Muscle of back (tissue), 11 donors: ENCODE measurements around the gene SLC16A3. TPM values are rescaled to one million over a fixed set of nuclear protein-coding genes. Genes with fewer than 3 reads are reported as not detected.

Experiments used
- DNase-seq, 3 donors: peaks; one replicate each; pipeline versions ENCODE4 v3.0.0 to v3.0.0-alpha.2; 2013
- polyA plus RNA-seq, 10 donors: library from polyadenylated mRNA; unstranded; fragments of 120-200 nt; gene quantifications; one replicate each; pipeline ENCODE4 v1.2.1, GENCODE V29; 2013; ENCODE audit not compliant: insufficient read length in 10 of 10

The SLC16A3 gene
- polyA plus RNA-seq, 10 donors, result 20.2 to 39.1 (median 23.3) TPM

GRCh38 chr17:82262344-82262743 is 33.5 kb downstream of the SLC16A3 start:
- DNase-seq, result no peak

DNA sequence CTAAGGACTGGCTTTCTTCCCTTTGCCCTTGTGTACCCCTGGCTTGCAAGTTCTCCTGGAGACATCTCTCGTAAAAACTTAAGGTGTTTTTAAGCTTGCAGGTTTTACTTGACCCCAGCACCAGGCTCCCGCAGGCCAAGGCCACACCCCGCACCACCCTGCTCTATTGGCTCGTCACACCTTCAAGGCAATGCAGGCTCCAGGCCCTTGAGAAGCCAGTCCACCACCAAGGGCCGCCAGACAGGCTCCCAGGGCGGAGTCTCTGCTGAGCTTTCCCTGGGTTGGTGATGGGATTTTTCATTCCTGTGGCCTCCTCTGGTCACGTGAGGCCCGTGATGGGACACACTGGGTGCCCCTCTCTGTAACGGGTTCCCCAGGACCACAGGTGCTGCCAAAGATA is 34.8 kb downstream of the SLC16A3 start:
- no peak for DNase-seq

- DNase-seq, result no peak
Observed at GRCh38 chr17:82266142-82266541, 37.3 kb downstream of the SLC16A3 start.

GRCh38 chr17:82267575-82268379 is 38.9 kb downstream of the SLC16A3 start:
- peak; percentile 79 to 84 (median 83) for DNase-seq

DNA sequence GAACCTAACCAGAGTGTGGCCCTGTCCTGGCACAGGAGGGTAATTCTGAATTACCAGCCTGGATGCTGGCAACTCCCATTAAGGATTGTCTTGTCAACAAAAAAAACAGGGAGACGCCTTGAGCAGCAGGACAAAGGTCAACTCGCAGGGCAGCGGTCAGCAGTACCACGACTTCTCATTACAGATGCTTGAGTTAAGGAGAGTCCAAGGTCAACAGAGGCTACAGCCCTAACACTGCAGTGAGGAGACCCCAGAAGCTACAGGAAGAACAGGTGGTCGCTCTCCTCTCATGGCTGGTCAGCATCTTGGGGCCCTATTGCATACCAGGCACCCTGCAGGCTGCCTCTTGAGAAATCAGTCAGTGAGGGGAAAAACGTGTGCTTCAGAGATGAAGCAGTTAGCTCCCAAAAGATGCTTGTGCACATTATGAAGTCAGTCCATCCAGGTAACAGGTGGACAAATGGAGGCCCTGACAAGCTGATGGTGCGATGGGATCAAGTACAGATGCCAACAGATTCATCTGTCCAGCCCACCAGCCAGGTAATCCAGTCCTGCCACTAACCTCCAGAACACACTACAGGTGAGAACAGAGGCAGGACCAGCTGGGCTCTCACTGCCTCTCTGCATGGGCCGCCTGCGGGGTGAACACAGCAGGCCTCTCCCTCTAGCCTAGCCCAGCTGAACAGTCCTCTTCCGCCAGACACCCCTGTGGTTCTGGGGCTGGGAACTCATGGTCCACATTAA is 40.5 kb downstream of the SLC16A3 start:
- no peak for DNase-seq

GRCh38 chr17:82269882-82270500 is 41.1 kb downstream of the SLC16A3 start:
- no peak for DNase-seq

DNA sequence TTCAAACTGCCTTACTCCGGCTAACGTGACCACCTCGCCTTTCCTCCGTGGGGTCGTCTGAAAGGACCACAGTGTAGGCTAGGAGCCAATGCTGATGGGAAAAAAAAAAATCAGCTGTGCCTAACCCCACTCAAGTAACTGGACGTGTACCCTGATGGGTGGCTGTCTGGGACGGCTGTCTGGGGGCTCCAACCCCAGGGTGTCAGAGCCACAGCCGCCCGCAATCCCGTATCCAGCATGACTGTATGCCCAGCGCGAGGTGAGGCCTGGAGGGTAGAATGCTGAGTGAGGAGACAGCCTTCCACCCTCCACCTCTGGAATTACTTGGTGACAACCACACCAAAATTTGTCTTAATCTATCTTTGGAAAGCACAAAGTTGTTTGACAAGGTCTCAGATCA is 41.8 kb downstream of the SLC16A3 start:
- DNase-seq, result no peak

- DNase-seq, result no peak
Observed at GRCh38 chr17:82271401-82271800, 42.6 kb downstream of the SLC16A3 start.

DNA sequence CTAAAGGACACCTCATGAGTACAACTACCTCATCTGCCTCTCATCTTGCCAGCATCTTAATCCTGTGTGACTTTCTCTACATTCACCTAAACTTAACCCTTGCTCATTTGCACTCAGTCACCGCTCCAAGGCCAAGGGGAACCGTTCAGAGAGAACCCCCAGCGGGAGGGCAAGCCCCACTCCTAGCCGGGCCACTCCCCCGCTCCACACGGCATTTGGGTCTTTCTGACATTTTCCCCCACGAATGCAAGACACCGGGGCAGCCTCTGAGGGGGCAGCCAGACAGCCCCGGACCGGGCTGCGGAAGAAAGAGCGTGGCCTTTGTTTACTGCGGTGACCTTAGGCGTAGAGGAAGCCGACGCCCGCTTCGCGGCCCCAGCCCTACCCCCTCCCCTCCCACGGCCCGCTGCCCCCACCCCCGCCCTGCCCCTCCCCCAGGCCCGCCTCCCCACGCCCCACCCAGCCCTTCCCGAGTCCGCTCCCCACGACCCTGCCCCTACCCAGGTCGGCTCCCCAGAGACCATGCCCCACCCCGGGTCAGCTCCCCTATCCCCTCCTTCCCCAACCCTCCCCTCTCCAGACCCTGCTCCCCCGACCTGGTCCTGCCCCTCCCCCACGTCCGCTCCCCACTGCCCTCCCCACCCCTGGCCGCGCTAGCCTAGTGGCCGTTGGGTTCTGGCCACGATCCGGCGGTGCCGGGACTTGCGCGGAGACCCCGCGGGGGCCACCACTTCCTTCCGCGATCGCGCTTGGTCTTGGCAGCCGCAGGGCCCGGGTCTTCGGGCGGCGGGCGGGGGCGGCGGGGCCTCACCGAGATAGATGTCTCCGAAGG is 43.9 kb downstream of the SLC16A3 start:
- peak in 1 of 3 donors; percentile 53 for DNase-seq

DNA sequence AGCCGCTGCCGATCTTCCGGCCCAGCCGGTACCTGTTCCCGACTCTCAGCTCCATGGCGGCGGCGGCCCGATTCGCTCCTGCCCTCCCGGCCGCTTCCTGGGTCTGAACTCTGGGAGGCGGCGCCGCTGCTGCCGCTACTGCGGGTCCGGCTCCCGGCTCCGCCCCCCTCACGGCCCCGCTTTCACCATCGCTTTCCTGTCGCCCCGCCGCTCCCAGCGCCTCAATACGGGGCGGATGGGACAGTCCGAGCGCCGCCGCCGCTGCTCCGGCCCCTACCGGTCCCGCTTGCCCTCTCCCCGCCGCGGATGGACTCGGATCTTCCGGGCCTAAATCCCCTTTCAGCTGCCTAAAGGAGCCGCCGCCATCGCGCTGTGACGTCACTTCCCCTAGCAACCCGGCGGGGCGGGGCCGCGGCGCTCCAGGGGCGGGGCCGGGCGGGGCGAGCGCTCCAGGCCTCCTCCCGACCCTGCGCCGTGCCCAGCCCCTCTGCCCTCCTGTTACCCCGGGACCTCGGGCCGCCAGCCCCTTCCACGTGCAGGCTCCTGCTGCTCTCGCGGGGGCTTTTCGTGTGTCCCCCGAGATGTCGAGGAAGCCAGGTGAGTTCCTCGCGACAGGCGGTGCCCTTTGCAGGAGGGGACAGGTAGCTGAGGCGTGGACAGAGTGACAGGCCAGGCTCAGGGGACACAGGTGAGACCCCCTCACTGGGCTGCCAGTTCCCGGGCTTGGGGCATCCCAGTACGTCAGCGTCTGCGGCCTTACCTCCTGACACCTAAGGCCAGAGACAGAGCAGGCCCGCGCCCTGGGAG is 44.7 kb downstream of the SLC16A3 start, which contains the start of gene CSNK1D:
TSS of gene CSNK1D (minus strand) at position 374 of the 807 bp plus-strand sequence. CDS start at position 55, 319 bp downstream.
- DNase-seq, result peak; percentile 87 to 99 (median 94)

DNA sequence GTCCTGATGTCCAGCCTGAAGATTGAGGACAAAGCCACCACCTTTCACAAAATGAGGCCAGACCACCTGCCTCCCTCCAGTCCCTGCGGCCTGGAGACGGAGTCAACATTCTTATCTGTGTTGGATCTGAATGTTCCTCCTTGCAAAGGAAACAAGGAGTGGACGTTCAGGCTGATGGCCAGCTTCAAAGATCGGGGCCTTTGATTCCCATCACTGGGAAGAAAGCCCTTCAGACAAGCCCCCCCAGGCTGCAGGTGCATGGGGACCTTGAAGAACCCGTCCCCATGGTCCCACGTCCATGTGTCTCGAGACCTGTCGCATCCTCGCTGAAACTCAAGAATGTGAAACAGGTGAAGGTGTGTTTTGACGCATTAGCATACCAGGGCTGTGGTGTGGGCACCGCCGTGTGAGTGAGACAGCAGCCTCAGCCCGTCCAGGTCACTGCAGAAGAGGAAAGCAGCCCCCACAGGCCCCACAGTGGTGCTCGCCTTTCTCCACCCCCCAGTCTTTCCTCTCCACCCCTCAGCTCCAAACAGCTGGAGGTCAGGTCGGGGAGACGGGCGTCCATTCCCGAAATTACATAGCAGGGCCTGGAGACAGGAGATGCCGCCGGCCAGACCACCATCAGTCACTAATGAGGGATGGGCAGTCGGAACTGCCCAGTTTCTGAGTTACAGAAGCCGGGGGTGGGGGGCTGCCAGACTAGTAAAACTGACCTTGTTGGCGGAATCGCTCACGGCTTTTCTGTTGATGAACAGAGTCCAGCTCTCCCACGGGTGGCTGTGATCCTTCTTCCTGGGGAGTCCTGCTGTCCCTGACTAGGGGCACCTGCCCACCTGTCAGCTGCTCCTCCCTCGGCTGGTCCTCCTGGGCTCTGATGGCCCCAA is 45.5 kb downstream of the SLC16A3 start:
- DNase-seq, result no peak

GRCh38 chr17:82275326-82275725 is 46.5 kb downstream of the SLC16A3 start:
- no peak for DNase-seq

DNA sequence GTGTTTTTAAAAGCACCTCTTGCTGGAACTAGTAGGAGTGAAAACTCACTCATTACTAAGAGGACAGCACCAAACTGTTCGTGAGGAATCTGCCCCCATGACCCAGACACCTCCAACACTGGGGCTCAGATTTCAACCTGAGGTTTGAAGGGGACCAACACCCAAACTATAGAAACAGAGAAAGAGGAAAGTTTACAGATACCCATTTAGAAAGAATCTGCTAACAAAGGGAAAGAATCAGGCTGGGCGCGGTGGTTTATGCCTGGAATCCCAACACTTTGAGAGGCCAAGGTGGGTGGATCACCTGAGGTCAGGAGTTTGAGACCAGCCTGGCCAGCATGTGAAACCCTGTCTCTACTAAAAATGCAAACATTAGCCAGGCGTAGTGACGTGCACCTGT is 48.1 kb downstream of the SLC16A3 start:
- DNase-seq, result no peak

- DNase-seq, result no peak
Observed at GRCh38 chr17:82277851-82278250, 49.0 kb downstream of the SLC16A3 start.

DNA sequence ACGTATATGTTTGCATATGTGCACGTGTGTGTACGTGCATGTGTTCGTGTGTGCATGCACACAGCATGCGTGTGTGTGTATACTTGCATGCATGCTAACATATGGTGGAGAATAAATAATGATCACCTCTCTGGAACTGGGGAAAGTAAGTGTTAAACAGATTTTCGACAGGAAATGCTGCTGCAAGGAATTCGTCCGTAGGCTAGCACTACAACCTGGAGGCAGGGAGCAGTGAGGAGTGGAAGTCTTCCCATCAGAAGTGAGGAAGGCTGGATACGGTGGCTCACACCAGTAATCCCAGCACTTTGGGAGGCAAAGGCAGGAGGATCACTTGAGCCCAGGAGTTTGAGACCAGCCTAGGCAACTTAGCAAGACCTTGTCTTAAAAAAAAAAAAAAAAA is 49.5 kb downstream of the SLC16A3 start:
- DNase-seq, result no peak

DNA sequence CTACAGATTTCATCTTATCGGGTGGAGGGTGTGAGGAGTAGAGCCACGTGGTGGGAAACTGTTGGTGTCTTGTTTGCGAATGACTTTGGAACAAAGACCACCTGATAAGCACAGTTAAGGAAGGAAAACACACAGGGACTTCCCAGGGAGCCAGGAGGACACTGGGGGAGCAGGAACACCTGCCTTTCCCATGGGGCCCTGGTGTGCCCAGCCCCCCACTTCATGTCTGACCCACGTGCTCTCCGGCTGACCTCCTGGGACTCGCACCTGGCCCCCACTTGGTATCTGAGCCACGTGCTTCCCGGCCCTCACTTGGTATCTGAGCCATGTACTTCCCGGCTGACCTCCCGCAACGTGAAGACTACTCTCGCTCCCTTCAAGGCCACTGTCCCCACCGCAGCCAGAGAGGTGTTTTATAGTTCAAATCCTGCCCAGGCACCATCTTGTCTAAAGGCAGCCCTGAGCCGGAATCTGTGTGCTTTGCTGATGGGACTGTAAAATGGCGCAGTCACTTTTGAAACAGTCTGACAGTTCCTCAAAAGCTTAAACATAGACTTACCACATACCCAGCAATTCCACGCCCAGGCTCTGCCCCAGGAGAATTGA is 50.0 kb downstream of the SLC16A3 start:
- no peak for DNase-seq

- no peak for DNase-seq
Observed at GRCh38 chr17:82280537-82280936, 51.7 kb downstream of the SLC16A3 start.

- DNase-seq, result no peak
Observed at GRCh38 chr17:82281076-82281475, 52.2 kb downstream of the SLC16A3 start.
